ENCODE data around the gene IPPK.

GRCh38 chr9:92655896-92656536, 13.9 kb downstream of the IPPK start:
- TF ChIP-seq CTCF (conservative IDR thresholded peaks at IDR 0.05) = no peak
- no peak for TF ChIP-seq ZFX (IDR thresholded peaks at IDR 0.05)
